Astrocyte of the cerebellum (primary cell): ENCODE measurements around the gene RSAD1.

Experiments
- DNase-seq: peaks from one replicate; pipeline ENCODE4 v3.0.0-alpha.2; 2011; ENCODE audit warnings: low read depth
- H3K4me3 ChIP-seq: 2 replicates; pipeline ENCODE4 v1.5.1; 2011; ENCODE audit warnings: mild to moderate bottlenecking, low read depth, low read length, moderate library complexity
- in situ Hi-C: cut with HindIII; loops from 2 replicates; pipeline ENCODE4 v1.10.0; 2017; ENCODE audit warnings: low sequenced_read_pairs
- TF ChIP-seq, protein P1 (sequence below): IDR thresholded peaks from 2 replicates; pipeline ENCODE4 v1.5.1; 2012; ENCODE audit warnings: low read length, low read depth, moderate library complexity, mild to moderate bottlenecking; ENCODE audit errors: missing control alignments

Gene RSAD1

DNA sequence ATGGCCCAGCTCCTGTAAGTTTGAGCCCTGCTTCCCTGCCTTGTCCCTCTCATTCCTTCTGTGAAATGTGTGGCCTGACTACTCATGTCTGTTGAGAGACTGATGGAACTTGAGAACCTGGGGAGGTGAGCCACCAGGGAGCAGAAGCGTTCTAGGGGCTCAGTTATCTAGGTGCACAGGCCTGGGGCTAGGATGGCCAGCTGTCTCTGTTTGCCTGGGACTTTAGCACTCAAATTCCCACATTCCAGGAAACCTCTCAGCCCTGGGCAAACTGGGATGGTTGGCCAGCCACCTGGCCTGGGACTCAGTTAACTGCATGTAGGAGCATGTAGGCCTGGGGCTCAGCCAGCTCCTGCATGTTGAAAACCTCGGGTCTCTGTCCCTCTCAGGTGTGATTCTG lies 44.5 kb downstream of the RSAD1 start:
- in situ Hi-C loops: no loop called here
- H3K4me3 ChIP-seq: no peak overlapping the region
- DNase-seq: no peak
- TF ChIP-seq, protein P1, sequence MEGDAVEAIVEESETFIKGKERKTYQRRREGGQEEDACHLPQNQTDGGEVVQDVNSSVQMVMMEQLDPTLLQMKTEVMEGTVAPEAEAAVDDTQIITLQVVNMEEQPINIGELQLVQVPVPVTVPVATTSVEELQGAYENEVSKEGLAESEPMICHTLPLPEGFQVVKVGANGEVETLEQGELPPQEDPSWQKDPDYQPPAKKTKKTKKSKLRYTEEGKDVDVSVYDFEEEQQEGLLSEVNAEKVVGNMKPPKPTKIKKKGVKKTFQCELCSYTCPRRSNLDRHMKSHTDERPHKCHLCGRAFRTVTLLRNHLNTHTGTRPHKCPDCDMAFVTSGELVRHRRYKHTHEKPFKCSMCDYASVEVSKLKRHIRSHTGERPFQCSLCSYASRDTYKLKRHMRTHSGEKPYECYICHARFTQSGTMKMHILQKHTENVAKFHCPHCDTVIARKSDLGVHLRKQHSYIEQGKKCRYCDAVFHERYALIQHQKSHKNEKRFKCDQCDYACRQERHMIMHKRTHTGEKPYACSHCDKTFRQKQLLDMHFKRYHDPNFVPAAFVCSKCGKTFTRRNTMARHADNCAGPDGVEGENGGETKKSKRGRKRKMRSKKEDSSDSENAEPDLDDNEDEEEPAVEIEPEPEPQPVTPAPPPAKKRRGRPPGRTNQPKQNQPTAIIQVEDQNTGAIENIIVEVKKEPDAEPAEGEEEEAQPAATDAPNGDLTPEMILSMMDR: no peak

DNA sequence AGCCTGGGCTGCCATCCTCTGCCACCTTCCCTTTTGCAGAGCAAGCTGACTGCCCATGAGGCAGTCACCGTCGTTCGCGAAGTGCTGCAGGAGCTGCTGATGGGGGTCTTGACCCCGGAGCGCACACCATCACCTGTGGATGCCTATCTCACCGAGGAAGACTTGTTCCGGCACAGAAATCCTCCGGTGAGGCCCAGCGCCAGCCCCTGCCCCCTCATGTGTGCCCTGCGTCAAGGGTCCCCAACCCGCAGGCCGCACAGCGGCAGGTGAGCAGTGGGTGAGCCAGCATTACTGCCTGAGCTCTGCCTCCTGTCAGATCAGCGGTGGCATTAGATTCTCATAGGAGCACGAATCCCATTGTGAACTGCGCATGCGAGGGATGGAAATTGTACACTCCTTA lies 46.2 kb downstream of the RSAD1 start:
- in situ Hi-C loops: no loop called here
- DNase-seq: no peak
- TF ChIP-seq, protein P1: no peak
- H3K4me3 ChIP-seq: no peak overlapping the region

DNA sequence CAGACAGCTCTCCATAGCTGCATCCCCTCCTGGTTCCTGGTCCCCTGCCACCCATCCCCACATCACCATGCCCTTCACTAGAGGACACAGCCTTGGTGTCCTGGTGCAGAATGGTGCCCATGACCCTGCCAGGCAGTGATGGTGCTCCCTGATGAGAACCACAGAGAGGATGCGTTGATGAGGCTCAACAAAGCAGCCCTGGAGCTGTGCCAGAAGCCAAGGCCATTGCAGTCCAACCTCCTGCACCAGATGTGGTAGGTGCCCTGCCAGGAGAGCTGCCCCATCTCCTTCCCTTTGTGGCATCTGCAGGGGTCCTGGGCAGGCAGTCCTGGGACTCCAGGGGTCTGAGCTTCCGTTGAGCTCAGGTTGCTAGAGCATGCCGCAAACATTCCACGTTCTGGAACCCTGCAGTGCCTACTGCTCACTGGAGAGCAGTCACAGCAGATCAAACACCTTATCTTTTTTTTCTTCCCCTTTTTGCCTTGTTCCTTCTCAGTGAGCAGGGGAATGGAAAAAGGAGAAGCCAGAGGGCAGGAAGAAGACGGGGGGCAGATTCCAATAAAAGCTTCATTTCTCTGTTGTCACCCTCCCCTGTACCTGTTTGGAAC lies 48.6 kb downstream of the RSAD1 start:
- TF ChIP-seq, protein P1: no peak
- no peak overlapping the region for H3K4me3 ChIP-seq
- in situ Hi-C loops: no loop called here
- DNase-seq: no peak

DNA sequence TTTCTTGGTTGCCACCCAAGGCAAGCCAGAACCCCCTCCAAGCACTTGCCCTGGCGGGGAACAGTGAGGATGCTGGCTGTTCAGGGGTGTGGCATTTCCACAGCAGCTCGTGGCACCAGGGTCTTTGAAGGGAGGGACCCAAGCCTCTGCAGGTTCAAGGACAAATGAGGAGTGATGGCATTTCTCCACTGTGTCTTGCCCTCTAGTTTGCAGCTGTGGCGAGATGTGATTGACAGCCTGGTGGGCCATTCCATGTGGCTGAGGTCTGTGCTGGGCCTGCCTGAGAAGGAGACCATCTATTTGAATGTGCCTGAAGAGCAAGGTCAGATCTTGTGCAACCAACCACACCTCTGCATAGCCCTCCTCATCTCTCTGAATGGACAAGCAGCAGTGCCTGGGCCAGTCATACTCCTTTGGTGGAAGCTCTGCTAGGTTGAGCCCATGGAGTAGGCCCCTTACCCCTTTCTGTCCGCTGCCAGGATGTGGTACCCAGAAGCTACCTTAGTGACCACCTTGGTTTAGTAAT lies 49.4 kb downstream of the RSAD1 start:
- no peak for DNase-seq
- H3K4me3 ChIP-seq: no peak overlapping the region
- in situ Hi-C loops: no loop called here
- TF ChIP-seq, protein P1: no peak

DNA sequence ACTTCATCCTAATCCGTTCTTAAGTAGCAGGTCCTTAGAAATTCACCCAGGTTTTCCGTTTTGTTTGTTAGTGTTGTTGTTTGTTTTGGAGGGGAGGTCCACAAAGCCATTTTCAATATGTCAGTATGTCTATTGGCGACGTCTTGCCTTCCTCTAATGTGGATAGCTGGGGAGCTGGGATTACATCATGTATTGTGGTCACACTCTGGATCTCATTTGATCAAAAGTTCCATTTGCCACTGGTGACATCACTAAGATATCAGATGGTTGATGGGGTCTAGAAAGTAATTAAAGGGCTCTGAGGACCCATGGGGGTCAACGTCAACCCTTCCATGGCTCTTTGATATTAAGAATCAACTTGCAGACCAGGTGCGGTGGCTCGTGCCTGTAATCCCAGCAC lies 51.2 kb downstream of the RSAD1 start:
- TF ChIP-seq, protein P1: no peak
- in situ Hi-C loops: no loop called here
- DNase-seq: no peak
- H3K4me3 ChIP-seq: no peak overlapping the region

DNA sequence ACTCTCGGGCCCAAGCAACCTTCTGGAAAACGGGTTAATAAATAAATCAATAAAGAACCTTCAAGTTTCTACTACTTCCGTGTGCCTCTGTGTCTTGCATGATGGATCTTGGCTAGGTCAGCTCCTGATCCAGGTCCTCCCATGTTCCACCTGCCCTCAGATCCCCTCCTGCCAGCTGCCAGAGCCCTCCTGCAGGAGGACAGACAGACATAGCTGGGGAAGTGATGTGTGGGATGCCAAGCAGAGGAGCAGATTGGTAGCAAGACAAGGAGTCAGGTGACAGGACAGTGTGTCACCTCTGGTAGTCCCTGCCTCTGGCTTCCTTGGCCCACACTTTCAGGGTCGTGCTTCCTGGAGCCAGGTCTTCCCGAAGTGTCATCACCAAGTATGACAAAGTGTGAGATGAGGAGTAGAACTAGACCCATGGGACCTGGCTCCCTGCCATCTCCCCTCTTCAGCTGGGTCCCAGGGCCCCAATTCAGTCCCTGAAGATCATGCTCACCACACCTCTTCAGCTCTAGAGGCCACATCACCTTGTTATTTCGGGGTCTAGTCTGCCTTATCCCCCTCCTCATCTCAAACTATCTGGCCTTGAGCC lies 52.9 kb downstream of the RSAD1 start:
- DNase-seq: no peak
- in situ Hi-C loops: no loop called here
- H3K4me3 ChIP-seq: no peak overlapping the region
- TF ChIP-seq, protein P1: no peak
